Frontal cortex (tissue), 1 donor: ENCODE data around the gene ATAT1. TPM values are rescaled to one million over a fixed set of nuclear protein-coding genes. Genes with fewer than 3 reads are reported as not detected.
A peak's percentile ranks its signal among the peaks of the same experiment; 100 is the strongest.

Experiments
- small RNA-seq: library from RNA; depleted of rRNA; stranded (forward); fragments of <200 nt; gene quantifications from one replicate; pipeline ENCODE3, GENCODE V24; 2014
- total RNA-seq: library from RNA; depleted of rRNA; stranded (reverse); fragments of >200 nt; gene quantifications from one replicate; pipeline ENCODE4 v1.2.3, GENCODE V29; 2014

The ATAT1 gene
- total RNA-seq, 1 donor from 2014 or later = 40.4 TPM

Small RNA genes within 50 kb of the gene (small RNA-seq; reads per million reads assigned to genes)
- 0.56 reads per million, percentile 44 among the genes with 10 or more reads in this experiment for gene MIR877

Other genes with a start within 250 kb of the ATAT1 start
- gene HLA-E, start 137.4 kb upstream of the ATAT1 start, total RNA-seq = 25.7 TPM
- 28.1 TPM for gene GNL1, start 70.4 kb upstream of the ATAT1 start, total RNA-seq
- gene PRR3, start 69.6 kb upstream of the ATAT1 start, total RNA-seq = 12.2 TPM
- 18.8 TPM for gene ABCF1, start 55.4 kb upstream of the ATAT1 start, total RNA-seq
- gene PPP1R10, start 9.6 kb upstream of the ATAT1 start, total RNA-seq = 43.6 TPM
- 53.0 TPM for gene MRPS18B, start 9.0 kb upstream of the ATAT1 start, total RNA-seq
- 23.2 TPM for gene C6orf136, start 20.3 kb downstream of the ATAT1 start, total RNA-seq
- gene DHX16, start 46.1 kb downstream of the ATAT1 start, total RNA-seq = 22.4 TPM
- 44.0 TPM for gene PPP1R18, start 59.8 kb downstream of the ATAT1 start, total RNA-seq
- gene NRM, start 64.1 kb downstream of the ATAT1 start, total RNA-seq = 0.41 TPM
- gene MDC1, start 90.4 kb downstream of the ATAT1 start, total RNA-seq = 4.1 TPM
- gene TUBB, start 93.5 kb downstream of the ATAT1 start, total RNA-seq = 1,325 TPM
- 46.9 TPM for gene FLOT1, start 115.8 kb downstream of the ATAT1 start, total RNA-seq
- gene IER3, start 117.7 kb downstream of the ATAT1 start, total RNA-seq = 2.4 TPM